GM08714 (cell line): ENCODE results near the gene SLC51B.
"Not testable (repeated sequence)": the region's sequence is repeated elsewhere in the genome, so short reads cannot be mapped to it uniquely, and the experiment has no call there.

ENCODE experiments used
- H3K4me3 ChIP-seq: fragments of 200-500 bp; sonication (Bioruptor generic); 2 replicates; pipeline ENCODE4 v1.5.1; 2014; ENCODE audit warnings: mild to moderate bottlenecking, low read length, inconsistent platforms
- ZNF274 ChIP-seq: IDR thresholded peaks from 2 replicates; pipeline ENCODE4 v1.6.1; 2012; ENCODE audit warnings: mild to moderate bottlenecking, low read depth, low read length

The SLC51B gene

GRCh38 chr15:65044724-65045481, at the start of gene SLC51B:
Gene SLC51B, plus strand, starts transcription at chr15:65045387. Its CDS starts 4,618 bp downstream, at chr15:65050005.
- no peak for TF ChIP-seq ZNF274
- no peak within 1 kb of the TSS for H3K4me3 ChIP-seq

DNA sequence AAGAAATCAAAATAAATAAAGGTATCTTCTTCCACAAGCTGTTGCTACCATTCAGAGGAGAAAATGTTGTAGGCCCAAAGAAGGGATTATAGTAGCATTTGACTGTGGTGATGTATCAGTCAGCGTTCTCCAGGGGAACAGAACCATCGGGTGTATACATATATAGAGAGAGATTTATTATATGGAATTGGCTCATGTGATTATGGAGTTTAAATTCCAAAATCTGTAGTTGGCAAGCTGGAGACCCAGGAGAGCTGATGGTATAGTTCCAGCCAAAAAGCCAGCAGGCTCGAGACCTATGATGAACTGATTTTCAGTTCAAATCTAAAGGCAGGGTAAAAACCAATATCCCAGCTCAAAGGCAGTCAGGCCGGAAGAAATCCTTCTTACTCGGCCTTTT, 48.1 kb upstream of the SLC51B start:
- TF ChIP-seq ZNF274: no peak
- no peak overlapping the region for H3K4me3 ChIP-seq

DNA sequence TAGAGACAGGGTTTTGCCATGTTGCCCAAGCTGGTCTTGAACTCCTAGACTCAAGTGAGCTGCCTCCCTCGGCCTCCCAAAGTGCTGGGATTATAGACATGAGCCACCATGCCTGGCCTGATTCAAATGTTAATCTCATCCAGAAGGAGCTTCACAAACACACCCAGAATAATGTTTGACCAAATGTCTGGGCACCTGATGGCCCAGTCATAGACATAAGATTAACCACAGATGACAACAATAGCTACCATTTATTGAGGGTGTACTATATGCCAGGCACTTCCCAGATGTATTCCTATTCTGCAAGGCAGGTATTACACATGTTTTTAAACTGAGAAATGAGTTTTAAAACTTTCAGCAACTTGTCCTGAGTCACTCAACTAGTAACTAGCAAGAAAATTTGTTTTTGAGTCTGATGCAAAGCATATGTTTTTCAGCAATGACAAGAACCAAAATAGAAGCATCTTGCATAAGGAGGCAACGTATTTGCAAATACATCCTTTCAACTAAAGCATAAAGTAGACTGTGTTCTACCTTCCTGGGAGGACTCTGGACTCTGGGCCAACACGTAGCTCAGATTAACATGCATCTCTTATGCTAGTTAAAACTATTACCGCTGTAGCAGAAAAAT, 47.3 kb upstream of the SLC51B start:
- no peak for TF ChIP-seq ZNF274
- no peak overlapping the region for H3K4me3 ChIP-seq

- no peak for TF ChIP-seq ZNF274
- no peak overlapping the region for H3K4me3 ChIP-seq
Measured at GRCh38 chr15:65004993-65005392, 40.2 kb upstream of the SLC51B start.

DNA sequence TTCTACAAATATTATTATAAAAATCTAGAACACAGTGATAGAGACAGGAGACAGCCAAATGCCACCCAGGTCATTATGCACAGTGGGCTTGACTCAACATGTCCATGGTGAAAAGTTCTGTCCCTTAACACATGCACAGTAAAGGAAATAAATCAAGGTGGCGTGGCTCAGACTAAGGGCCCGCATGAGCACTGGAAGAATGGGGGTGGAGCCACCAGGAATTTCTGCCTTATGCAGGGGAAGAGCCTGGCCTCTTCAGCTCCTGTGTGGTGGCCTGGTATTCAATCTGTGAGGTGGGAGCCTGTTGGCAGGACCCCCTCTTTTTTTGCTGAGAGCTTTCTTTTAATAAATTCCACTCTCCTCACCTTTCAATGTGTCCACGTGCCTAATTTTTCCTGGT, 38.3 kb upstream of the SLC51B start:
- TF ChIP-seq ZNF274: no peak
- H3K4me3 ChIP-seq: no peak overlapping the region

- TF ChIP-seq ZNF274: no peak
- H3K4me3 ChIP-seq: no peak overlapping the region
Measured at GRCh38 chr15:65008983-65009382, 36.2 kb upstream of the SLC51B start.

GRCh38 chr15:65011198-65011597, 34.0 kb upstream of the SLC51B start:
- H3K4me3 ChIP-seq: not testable (repeated sequence)

DNA sequence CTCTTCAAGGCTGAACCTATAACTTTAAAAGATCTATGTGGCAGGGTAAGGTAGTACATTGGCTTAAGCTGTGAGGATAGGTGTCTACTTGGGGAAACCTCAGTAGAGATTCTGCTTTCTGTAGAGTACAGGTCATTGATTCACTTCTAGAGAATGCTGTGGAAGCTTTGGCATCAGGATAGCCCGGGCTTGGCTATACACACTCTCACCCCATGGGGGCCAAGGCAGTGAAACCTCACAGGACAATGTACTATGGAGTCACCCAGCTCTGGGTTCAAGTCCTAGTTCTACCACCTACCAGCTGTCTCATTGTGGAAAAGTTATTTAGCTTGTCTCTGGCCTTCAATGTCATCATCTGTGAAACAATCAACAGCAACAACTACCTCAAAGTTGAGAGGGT, 24.8 kb upstream of the SLC51B start:
- H3K4me3 ChIP-seq: no peak overlapping the region

GRCh38 chr15:65021488-65021887, 23.7 kb upstream of the SLC51B start:
- TF ChIP-seq ZNF274: no peak
- H3K4me3 ChIP-seq: no peak overlapping the region

More for the DNA sequence above, 24.8 kb upstream of the SLC51B start:
- TF ChIP-seq ZNF274: no peak

- TF ChIP-seq ZNF274: no peak
- no peak overlapping the region for H3K4me3 ChIP-seq
Measured at GRCh38 chr15:65026756-65027155, 18.4 kb upstream of the SLC51B start.

DNA sequence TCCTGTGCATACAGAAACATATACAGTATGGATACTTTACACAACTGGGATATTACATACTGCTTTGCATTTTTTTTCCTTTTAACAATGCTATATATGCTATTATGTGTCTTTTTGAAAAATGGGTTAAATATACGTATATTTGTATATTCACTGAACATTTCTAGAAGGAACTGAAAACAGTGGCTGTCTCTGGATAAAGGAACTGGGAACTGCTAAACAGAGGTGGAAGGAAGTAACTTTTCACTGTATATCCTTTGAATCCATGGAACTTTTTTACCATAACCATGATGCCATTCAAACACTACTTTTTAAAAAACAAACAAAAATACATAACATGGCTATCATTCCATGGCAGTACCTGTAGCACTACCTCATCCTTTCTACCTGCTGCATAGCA, 17.6 kb upstream of the SLC51B start:
- no peak for TF ChIP-seq ZNF274
- H3K4me3 ChIP-seq: peak overlapping the region; percentile 83; the same call in 1 of the 2 replicates

DNA sequence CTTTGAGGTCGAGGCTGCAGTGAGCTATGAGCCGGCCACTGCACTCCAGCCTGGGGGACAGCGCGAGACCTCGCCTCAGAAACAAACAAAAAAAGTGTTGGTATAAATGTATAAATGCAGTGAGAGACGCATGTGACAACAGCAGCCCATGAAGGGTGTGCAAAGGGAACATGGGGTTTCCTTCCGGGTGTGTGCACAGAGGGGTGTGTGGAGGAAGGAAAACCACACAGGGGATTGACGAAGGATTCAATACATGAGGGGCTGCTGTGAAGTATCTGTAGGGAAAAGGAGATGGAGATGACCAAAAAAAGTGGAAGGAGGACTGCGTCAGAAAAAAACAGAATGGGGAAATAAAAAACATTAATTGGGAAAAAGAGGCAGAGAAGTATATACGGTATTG, 16.8 kb upstream of the SLC51B start:
- no peak for TF ChIP-seq ZNF274
- peak overlapping the region; percentile 83 for H3K4me3 ChIP-seq

DNA sequence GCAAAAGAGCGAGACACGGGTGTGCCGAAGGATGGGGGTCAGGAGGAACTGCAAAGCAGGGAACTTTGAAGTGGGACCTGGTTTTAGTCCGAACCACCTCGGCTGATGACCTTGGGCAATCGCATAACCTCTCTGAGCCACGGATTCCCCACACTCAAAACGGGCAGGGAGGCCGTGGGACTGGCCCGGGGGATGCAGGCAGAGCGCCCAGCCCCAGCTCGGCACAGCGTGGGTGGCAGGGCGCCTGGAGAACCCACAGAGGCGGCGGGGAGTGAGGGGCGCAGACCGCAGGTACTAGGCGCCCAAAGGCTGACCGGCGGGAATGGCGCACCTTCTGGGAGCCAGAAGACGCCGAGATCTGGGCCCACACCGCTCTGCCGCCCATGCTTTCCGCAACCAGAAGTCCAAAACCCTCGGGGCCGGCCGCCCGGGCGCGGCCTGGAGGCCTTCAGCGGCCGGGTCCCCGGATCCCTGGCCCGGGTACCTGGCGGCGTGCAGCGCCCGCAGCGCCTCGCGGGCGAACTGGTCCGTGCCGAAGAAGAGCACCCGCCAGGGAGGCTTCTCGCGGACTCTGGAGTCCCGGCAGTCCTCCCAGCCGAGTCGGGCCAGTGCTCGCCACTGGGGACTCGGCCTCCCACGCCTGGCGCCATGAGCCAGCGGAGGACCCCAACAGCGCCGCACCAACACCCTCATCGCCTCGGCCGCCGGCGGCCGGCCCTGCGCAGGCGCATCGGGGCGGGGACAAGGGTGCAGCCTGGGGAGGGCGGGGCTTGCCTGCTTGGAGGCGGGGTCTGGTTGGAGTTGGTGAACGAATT, 16.1 kb upstream of the SLC51B start, which contains the start of gene MTFMT:
MTFMT (minus strand) TSS at position 719 of the 815 bp plus-strand sequence; CDS start at position 693, 26 bp downstream.
- TF ChIP-seq ZNF274: no peak
- peak within 1 kb of the TSS; percentile 83 for H3K4me3 ChIP-seq

DNA sequence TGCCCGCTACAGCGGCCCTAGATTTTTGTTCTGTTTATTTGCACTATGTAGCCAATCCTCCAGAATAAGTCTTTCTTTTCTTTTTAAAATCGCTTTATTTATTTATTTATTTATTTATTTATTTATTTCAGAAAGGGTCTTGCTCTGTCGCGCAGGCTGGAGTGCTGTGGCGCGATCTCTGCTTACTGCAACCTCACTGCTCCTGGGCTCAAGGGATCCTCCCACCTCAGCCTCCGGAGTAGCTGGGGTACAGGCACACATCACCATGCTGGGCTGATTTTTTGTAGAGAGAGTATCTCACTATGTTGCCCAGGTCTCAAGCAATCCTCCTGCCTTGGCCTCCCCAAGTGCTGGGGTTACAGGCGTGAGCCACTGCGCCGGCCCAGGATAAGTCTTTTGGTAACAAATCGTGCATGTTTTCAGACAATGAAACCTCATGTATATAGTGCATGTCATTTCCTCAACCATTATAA, 15.4 kb upstream of the SLC51B start:
- H3K4me3 ChIP-seq: no peak overlapping the region

More for the DNA sequence above, 15.4 kb upstream of the SLC51B start:
- no peak for TF ChIP-seq ZNF274
